K562 (cell line): ENCODE measurements around the gene ELK1. TPM values are rescaled to one million over a fixed set of nuclear protein-coding genes. Genes with fewer than 3 reads are reported as not detected.

Experiments
- ATAC-seq: fragments of 200-7000 bp; cut with Tn5 transposase; 3 replicates; pipeline ENCODE4 v1.9.1; 2020; ENCODE audit warnings: moderate library complexity
- BruUV-seq: library from RNA; stranded (reverse); fragments of 400-500 nt; replicated peaks from 2 replicates; lab custom pipeline; 2021; lab: Mats Ljungman, UMichigan
- CTCF ChIA-PET: fragments of 300-600 bp; formaldehyde crosslinking; extraction: SDS; loops from one replicate; lab custom pipeline; 2021; ENCODE audit warnings: low intra/inter-chr PET ratio; lab: Yijun Ruan, JAX
- POLR2A ChIA-PET: fragments of 300-600, 350-650 bp; sonication (Branson Sonifier 250); formaldehyde crosslinking; extraction: SDS; loops from one replicate; lab custom pipeline; 2021; ENCODE audit warnings: antibody characterized with exemption, inconsistent platforms; lab: Yijun Ruan, JAX
- DNase-seq, 4 experiments: peaks; one replicate each; pipeline versions ENCODE4 v3.0.0 to v3.0.0-alpha.2; 2011 to 2018; ENCODE audit warnings: low spot score in 3 of 4, mixed read lengths in 3 of 4; ENCODE audit errors: extremely low read depth in 1 of 4
- FAIRE-seq: peaks from 2 replicates; lab custom pipeline; 2011; peaks lifted over from hg19 to GRCh38; lab: Jason Lieb, UNC
- H2AFZ ChIP-seq: 2 replicates; pipeline ENCODE4 v1.6.0; 2011; ENCODE audit warnings: low read depth, low read length, control low read depth, inconsistent platforms
- H3K27ac ChIP-seq: fragments of 200-600 bp; 3 replicates; pipeline ENCODE4 v1.8.0; 2011; ENCODE audit warnings: low read depth, mild to moderate bottlenecking, control low read depth, inconsistent platforms, low read length, moderate library complexity, mixed read lengths; ENCODE audit errors: extremely low read depth
- H3K27me3 ChIP-seq, 2 experiments: fragments of 300-600 bp in 1 of 2; 2 replicates in 1 of 2; 3 replicates in 1 of 2; pipeline versions ENCODE4 v1.6.0 to v1.8.0; 2011; ENCODE audit warnings: inconsistent platforms in 2 of 2, low read length in 2 of 2, mild to moderate bottlenecking in 1 of 2, mixed read lengths in 1 of 2, moderate library complexity in 1 of 2; ENCODE audit not compliant: control insufficient read depth in 2 of 2, insufficient read depth in 2 of 2
- H3K36me3 ChIP-seq: fragments of 300-600 bp; 3 replicates; pipeline ENCODE4 v1.8.0; 2011; ENCODE audit warnings: mild to moderate bottlenecking, low read length, inconsistent platforms; ENCODE audit not compliant: control insufficient read depth, insufficient read depth
- H3K4me1 ChIP-seq, 2 experiments: fragments of 200-600 bp in 1 of 2; replicated peaks in 1 of 2; 2 replicates in 1 of 2; 3 replicates in 1 of 2; pipeline versions ENCODE4 v1.5.1 to v1.8.0; 2011; ENCODE audit warnings: inconsistent platforms in 2 of 2, low read length in 2 of 2, mild to moderate bottlenecking in 1 of 2, mixed read lengths in 1 of 2, moderate library complexity in 1 of 2; ENCODE audit not compliant: control insufficient read depth in 2 of 2, insufficient read depth in 2 of 2
- H3K4me2 ChIP-seq: 2 replicates; pipeline ENCODE4 v1.6.1; 2011; ENCODE audit warnings: low read length, control low read depth, inconsistent platforms, mixed read lengths; ENCODE audit not compliant: insufficient read depth
- H3K4me3 ChIP-seq: fragments of 200-600 bp; sonication (generic), shearing (Covaris generic); 2 replicates; pipeline ENCODE4 v1.5.1; 2016; ENCODE audit warnings: control low read depth, inconsistent platforms
- H3K79me2 ChIP-seq: fragments of 200-600 bp; 3 replicates; pipeline ENCODE4 v1.8.0; 2011; ENCODE audit warnings: low read length, inconsistent platforms; ENCODE audit not compliant: control insufficient read depth, insufficient read depth
- H3K9ac ChIP-seq, 2 experiments: 2 replicates each; pipeline versions ENCODE4 v1.6.0 to v1.6.1; 2011; ENCODE audit warnings: low read depth in 2 of 2, low read length in 2 of 2, control low read depth in 1 of 2, inconsistent platforms in 1 of 2, mild to moderate bottlenecking in 1 of 2, mixed read lengths in 1 of 2; ENCODE audit not compliant: insufficient read depth in 1 of 2
- H3K9me1 ChIP-seq: one replicate; pipeline ENCODE4 v1.6.0; 2011; ENCODE audit warnings: inconsistent platforms, mild to moderate bottlenecking, low read length, moderate library complexity; ENCODE audit not compliant: control insufficient read depth, insufficient read depth
- H3K9me3 ChIP-seq: replicated peaks from 2 replicates; pipeline ENCODE4 v1.5.1; 2011; ENCODE audit warnings: low read depth, low read length, inconsistent platforms; ENCODE audit not compliant: control insufficient read depth, insufficient read depth
- H4K20me1 ChIP-seq: replicated peaks from 2 replicates; pipeline ENCODE4 v1.6.1; 2011; ENCODE audit warnings: low read length, inconsistent platforms, mixed read lengths; ENCODE audit not compliant: control insufficient read depth, insufficient read depth
- ADNP ChIP-seq: fragments of 200-800 bp; sonication (Bioruptor generic); IDR thresholded peaks from 2 replicates; pipeline ENCODE4 v1.6.1; 2016; ENCODE audit warnings: missing genetic modification characterization, missing compliant biosample characterization
- CEBPB ChIP-seq: fragments of 450-650 bp; IDR thresholded peaks from 2 replicates; pipeline ENCODE4 v1.6.1; 2016; ENCODE audit warnings: missing genetic modification characterization, missing compliant biosample characterization
- GTF2A2 ChIP-seq: IDR thresholded peaks from 2 replicates; pipeline ENCODE4 v1.6.1; 2016; ENCODE audit warnings: mild to moderate bottlenecking, missing genetic modification characterization, missing compliant biosample characterization
- ILF3 ChIP-seq: fragments of 450-650 bp; IDR thresholded peaks from 2 replicates; pipeline ENCODE4 v1.6.1; 2018; ENCODE audit warnings: antibody characterized with exemption, mild to moderate bottlenecking, moderate library complexity, borderline replicate concordance
- MXI1 ChIP-seq: IDR thresholded peaks from 2 replicates; pipeline ENCODE4 v1.6.1; 2011; ENCODE audit warnings: low read depth, mild to moderate bottlenecking, improper control_type of control experiment, low read length
- NONO ChIP-seq, 2 experiments: fragments of 200-400 bp in 1 of 2; fragments of 450-650 bp in 1 of 2; formaldehyde crosslinking in 1 of 2; IDR thresholded peaks; 2 replicates each; pipeline ENCODE4 v1.6.1; 2017; ENCODE audit warnings: low read depth in 2 of 2, mild to moderate bottlenecking in 2 of 2, moderate library complexity in 2 of 2, low read length in 1 of 2
- NR2C1 ChIP-seq, 2 experiments: fragments of 450-650 bp; IDR thresholded peaks; 2 replicates each; pipeline ENCODE4 v1.6.1; 2017; ENCODE audit warnings: mild to moderate bottlenecking in 2 of 2, antibody characterized with exemption in 1 of 2, inconsistent platforms in 1 of 2, missing compliant biosample characterization in 1 of 2, missing genetic modification characterization in 1 of 2
- PHF21A ChIP-seq: fragments of 450-650 bp; IDR thresholded peaks from 2 replicates; pipeline ENCODE4 v1.6.1; 2017; ENCODE audit warnings: low read depth, borderline replicate concordance
- TARDBP ChIP-seq: fragments of 450-650 bp; IDR thresholded peaks from 2 replicates; pipeline ENCODE4 v1.6.1; 2016
- TSC22D4 ChIP-seq: fragments of 450-650 bp; IDR thresholded peaks from 2 replicates; pipeline ENCODE4 v1.6.1; 2016; ENCODE audit warnings: missing genetic modification characterization, missing biosample characterization, control low read depth
- VEZF1 ChIP-seq: fragments of 200-800 bp; sonication (Bioruptor generic); IDR thresholded peaks from 2 replicates; pipeline ENCODE4 v1.6.1; 2017; ENCODE audit warnings: missing genetic modification characterization, missing compliant biosample characterization
- ZFX ChIP-seq: sonication (generic); formaldehyde crosslinking; IDR thresholded peaks from 2 replicates; pipeline ENCODE4 v1.8.0; 2022; ENCODE audit warnings: mild to moderate bottlenecking, missing genetic modification reagents, moderate library complexity
- ZHX1 ChIP-seq: fragments of 150-350 bp; conservative IDR thresholded peaks from 2 replicates; pipeline ENCODE4 v1.6.1; 2014; ENCODE audit warnings: low read length
- ZNF280A ChIP-seq: fragments of 450-650 bp; IDR thresholded peaks from 2 replicates; pipeline ENCODE4 v1.6.1; 2018; ENCODE audit warnings: mild to moderate bottlenecking, low read depth; ENCODE audit not compliant: partially characterized antibody
- in situ Hi-C: fragments of 300-500 bp; cut with MboI; formaldehyde crosslinking; loops from 4 replicates; pipeline ENCODE4 v1.15.0; 2018; ENCODE audit warnings: inconsistent platforms, mixed read lengths
- intact Hi-C: fragments of 100-400 bp; cut with micrococcal nuclease; formaldehyde crosslinking; loops from 2 replicates; pipeline ENCODE4 v1.14.2; 2022
- polyA plus RNA-seq, 8 experiments: library from polyadenylated mRNA; depleted of rRNA in 4 of 8; stranded (reverse) in 5 of 8; unstranded in 3 of 8; fragments of >200 nt; fragmentation: Nextera tagmentation in 2 of 8; fragmentation: Illumina TruSeq in 1 of 8; extraction: Ambion mirVana in 2 of 8; extraction: Trizol in 1 of 8; gene quantifications; 2 replicates each; pipeline versions ENCODE4 v1.2.1 to v1.2.3, GENCODE V29; 2011 to 2014; ENCODE audit warnings: inconsistent platforms in 1 of 8, missing spikeins in 1 of 8
- total RNA-seq, 7 experiments: library from RNA; depleted of rRNA in 6 of 7; stranded (reverse); fragments of >200 nt in 6 of 7; fragmentation: Illumina TruSeq in 2 of 7; extraction: Trizol in 2 of 7; gene quantifications; 2 replicates each; pipeline versions ENCODE4 v1.2.1 to v1.2.3, GENCODE V29; 2011 to 2021; ENCODE audit warnings: low replicate concordance in 1 of 7

Gene ELK1
- total and polyA plus RNA-seq, 9 of the 15 experiments (the other 6 are each of a cell fraction or from before 2014, with no cell fraction given): 4.4 to 74.9 (median 26.5) TPM

- ChIA-PET POLR2A (interaction anchor here (0.5 kb wide), 1 partner anchor 29 kb away, joined by 3 read pairs; no protein-coding TSS in a partner anchor), CTCF (no interaction called here)
- Histone ChIP-seq H3K9me1 (no peaks in the 10 kb centered on the region), H3K27me3 (peaks cover 0 to 14% of the 10 kb centered on the region in 2 experiments; a peak in 3 of 5 replicates), H4K20me1 (no peaks in the 10 kb centered on the region), H3K36me3 (no peaks in the 10 kb centered on the region), H3K9me3 (0 out of 2 replicates have a peak, but pooled peaks cover 2% of the 10 kb centered on the region), H3K4me3 (no peak overlapping the region), H3K79me2 (no peaks in the 10 kb centered on the region), H3K4me1 (peaks cover 7% of the 10 kb centered on the region in 2 experiments; a peak in 4 of 5 replicates), H3K27ac (no peak overlapping the region), H2AFZ (no peak overlapping the region), H3K9ac (no peak overlapping the region), H3K4me2 (no peak overlapping the region)
- ATAC-seq (no peak), FAIRE-seq (no peak), DNase-seq (no peak)
- no TSS peak for BruUV-seq
- in situ Hi-C loops: no loop called here
- intact Hi-C loops: no loop called here
- no peak for TF ChIP-seq TARDBP
- TF ChIP-seq ADNP: no peak
- no peak for TF ChIP-seq VEZF1 (CRISPR knock-in tag)
- no peak for TF ChIP-seq NONO (IDR thresholded peaks at IDR 0.05; ENCODE audit: low read depth in 2 of 2, low read length in 1 of 2)
- TF ChIP-seq ZHX1: no peak
- no peak for TF ChIP-seq ZFX (CRISPR knock-in tag)
- TF ChIP-seq CEBPB: no peak
- no peak for TF ChIP-seq PHF21A
- no peak for TF ChIP-seq TSC22D4 (tag)
- no peak for TF ChIP-seq GTF2A2 (tag)
- no peak for TF ChIP-seq MXI1
- TF ChIP-seq ILF3: no peak
- TF ChIP-seq ZNF280A: no peak
- no peak for TF ChIP-seq NR2C1 (IDR thresholded peaks at IDR 0.05)
- no peak for TF ChIP-seq NR2C1 (tag; IDR thresholded peaks at IDR 0.05)
Measured at GRCh38 chrX:47612418-47612817, 37.9 kb downstream of the ELK1 start.
